Measurements from ENCODE around the gene TMX3.

DNA sequence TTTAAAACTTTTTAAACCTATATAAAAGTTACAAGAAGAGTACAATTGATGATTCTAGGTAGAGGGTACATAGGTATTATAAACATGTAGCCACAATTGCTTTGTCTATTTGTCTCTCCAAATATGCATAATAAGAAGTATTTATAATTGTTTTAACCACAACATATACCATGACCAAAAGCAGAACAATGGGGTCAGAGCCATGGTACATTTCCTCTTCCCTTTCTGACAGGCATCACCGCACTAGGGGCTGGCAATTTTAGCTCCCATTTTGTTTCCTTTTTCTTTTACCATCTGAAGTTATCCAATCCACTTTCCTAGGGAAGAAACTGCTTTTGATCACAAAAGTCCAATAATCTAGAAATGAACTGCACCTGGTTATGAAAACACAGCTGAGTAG is 49.3 kb downstream of the TMX3 start:
- TF ChIP-seq, protein P1, sequence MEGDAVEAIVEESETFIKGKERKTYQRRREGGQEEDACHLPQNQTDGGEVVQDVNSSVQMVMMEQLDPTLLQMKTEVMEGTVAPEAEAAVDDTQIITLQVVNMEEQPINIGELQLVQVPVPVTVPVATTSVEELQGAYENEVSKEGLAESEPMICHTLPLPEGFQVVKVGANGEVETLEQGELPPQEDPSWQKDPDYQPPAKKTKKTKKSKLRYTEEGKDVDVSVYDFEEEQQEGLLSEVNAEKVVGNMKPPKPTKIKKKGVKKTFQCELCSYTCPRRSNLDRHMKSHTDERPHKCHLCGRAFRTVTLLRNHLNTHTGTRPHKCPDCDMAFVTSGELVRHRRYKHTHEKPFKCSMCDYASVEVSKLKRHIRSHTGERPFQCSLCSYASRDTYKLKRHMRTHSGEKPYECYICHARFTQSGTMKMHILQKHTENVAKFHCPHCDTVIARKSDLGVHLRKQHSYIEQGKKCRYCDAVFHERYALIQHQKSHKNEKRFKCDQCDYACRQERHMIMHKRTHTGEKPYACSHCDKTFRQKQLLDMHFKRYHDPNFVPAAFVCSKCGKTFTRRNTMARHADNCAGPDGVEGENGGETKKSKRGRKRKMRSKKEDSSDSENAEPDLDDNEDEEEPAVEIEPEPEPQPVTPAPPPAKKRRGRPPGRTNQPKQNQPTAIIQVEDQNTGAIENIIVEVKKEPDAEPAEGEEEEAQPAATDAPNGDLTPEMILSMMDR (conservative IDR thresholded peaks at IDR 0.05 in 1 of 2, IDR thresholded peaks at IDR 0.05 in 1 of 2; ENCODE audit: low read depth in 1 of 2, low read length in 2 of 2) = no peak
- TF ChIP-seq EZH2 (IDR thresholded peaks at IDR 0.05; ENCODE audit: low read length, missing control alignments) = no peak

Data from fibroblast of lung (primary cell).